ENCODE results near the gene SPATA19.
"Not testable (repeated sequence)": the region's sequence is repeated elsewhere in the genome, so short reads cannot be mapped to it uniquely, and the experiment has no call there.

Gene SPATA19

DNA sequence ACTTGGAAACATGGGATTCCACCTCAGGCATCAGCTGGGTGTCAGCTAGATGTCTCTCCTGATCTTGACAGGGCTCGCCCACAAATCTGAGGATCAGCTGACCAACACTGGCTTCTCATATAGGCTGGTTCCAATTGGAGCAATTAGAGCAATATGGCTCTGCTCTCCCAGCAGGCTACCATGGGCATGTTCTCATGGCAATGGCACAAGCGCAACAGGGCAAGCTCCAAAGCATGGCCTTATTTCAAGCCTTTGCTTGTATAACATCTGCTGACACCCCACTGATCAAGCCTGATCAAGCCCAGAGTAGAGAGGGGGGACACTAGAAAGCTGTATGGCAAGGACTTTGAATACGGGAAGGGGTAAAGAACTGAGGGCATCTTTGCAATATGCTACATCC, 40.7 kb upstream of the SPATA19 start:
- Histone ChIP-seq H3K9ac (ENCODE audit: insufficient read length) (no peak overlapping the region), H3K27ac (no peak overlapping the region), H3K4me3 (no peak overlapping the region), H3K9me3 (ENCODE audit: low read depth, low read length) (no peaks in the 10 kb centered on the region), H3K36me3 (ENCODE audit: insufficient read depth, low read length) (no peaks in the 10 kb centered on the region)
- TF ChIP-seq FOXP2 (optimal IDR thresholded peaks at IDR 0.05; ENCODE audit: control extremely low read depth, extremely low read length, insufficient read depth) = no peak
- TF ChIP-seq POLR2AphosphoS5 (IDR thresholded peaks at IDR 0.05; ENCODE audit: borderline replicate concordance, low read depth, low read length) = no peak
- no peak for TF ChIP-seq EZH2 (IDR thresholded peaks at IDR 0.05)
- no peak for DNase-seq (ENCODE audit: low read depth, low spot score)

DNA sequence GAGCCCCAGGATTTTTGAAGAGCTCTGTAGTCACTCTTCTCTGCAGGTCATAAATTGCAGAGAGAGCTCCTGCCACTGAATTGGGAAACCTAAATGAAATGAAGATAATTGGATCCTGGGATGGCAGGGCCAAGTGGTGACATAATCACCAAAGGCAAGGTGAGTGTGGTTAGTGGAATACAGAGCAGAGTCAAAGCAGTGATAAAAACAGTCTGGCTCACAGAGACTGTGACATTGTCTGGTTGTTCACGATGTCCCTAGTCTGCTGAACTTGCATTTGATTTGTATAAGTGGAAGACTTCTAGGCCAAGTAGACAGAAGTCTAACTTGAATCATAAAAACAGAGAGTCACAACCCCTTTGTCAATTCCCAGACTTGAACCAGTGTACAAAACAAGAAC, 26.8 kb upstream of the SPATA19 start:
- H3K9ac ChIP-seq (ENCODE audit: insufficient read length) = no peak overlapping the region
- H3K9me3 ChIP-seq (ENCODE audit: low read depth, low read length) = no peaks in the 10 kb centered on the region
- no peaks in the 10 kb centered on the region for H3K36me3 ChIP-seq (ENCODE audit: insufficient read depth, low read length)
- no peak overlapping the region for H3K27ac ChIP-seq
- TF ChIP-seq EZH2 (IDR thresholded peaks at IDR 0.05) (no peak), POLR2AphosphoS5 (IDR thresholded peaks at IDR 0.05; ENCODE audit: borderline replicate concordance, low read depth, low read length) (no peak), FOXP2 (optimal IDR thresholded peaks at IDR 0.05; ENCODE audit: control extremely low read depth, extremely low read length, insufficient read depth) (no peak)
- no peak overlapping the region for H3K4me3 ChIP-seq
- DNase-seq (ENCODE audit: low read depth, low spot score) = no peak

DNA sequence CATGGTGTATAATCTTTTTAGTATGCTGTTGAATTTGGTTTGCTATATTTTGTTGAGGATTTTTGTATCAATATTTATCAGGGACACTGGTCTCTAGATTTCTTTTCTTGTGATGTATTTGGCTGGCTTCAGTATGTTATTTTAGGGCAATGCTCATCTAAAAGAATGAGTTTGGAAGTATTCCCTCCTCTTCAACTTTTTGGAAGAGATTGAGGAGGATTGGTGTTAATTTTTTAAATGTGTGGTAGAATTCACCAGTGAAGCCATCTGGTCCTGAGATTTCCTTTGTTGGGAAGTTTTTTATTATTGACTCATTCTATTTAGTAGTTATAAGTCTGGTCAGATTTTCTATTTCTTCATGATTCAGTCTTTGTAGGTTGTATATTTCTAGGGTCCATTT, 22.1 kb upstream of the SPATA19 start:
- no peak for DNase-seq (ENCODE audit: low read depth, low spot score)
- no peaks in the 10 kb centered on the region for H3K9me3 ChIP-seq (ENCODE audit: low read depth, low read length)
- H3K36me3 ChIP-seq (ENCODE audit: insufficient read depth, low read length) = no peaks in the 10 kb centered on the region
- no peak for TF ChIP-seq FOXP2 (optimal IDR thresholded peaks at IDR 0.05; ENCODE audit: control extremely low read depth, extremely low read length, insufficient read depth)
- no peak for TF ChIP-seq EZH2 (IDR thresholded peaks at IDR 0.05)
- no peak for TF ChIP-seq POLR2AphosphoS5 (IDR thresholded peaks at IDR 0.05; ENCODE audit: borderline replicate concordance, low read depth, low read length)
- no peak overlapping the region for H3K9ac ChIP-seq (ENCODE audit: insufficient read length)
- no peak overlapping the region for H3K4me3 ChIP-seq
- H3K27ac ChIP-seq = no peak overlapping the region

GRCh38 chr11:133865466-133865865, 20.2 kb upstream of the SPATA19 start:
- Histone ChIP-seq H3K36me3 (ENCODE audit: insufficient read depth, low read length) (no peaks in the 10 kb centered on the region), H3K9ac (ENCODE audit: insufficient read length) (no peak overlapping the region), H3K27ac (no peak overlapping the region), H3K9me3 (ENCODE audit: low read depth, low read length) (no peaks in the 10 kb centered on the region), H3K4me3 (no peak overlapping the region)
- TF ChIP-seq FOXP2 (optimal IDR thresholded peaks at IDR 0.05; ENCODE audit: control extremely low read depth, extremely low read length, insufficient read depth) (no peak), POLR2AphosphoS5 (IDR thresholded peaks at IDR 0.05; ENCODE audit: borderline replicate concordance, low read depth, low read length) (no peak), EZH2 (IDR thresholded peaks at IDR 0.05) (no peak)
- DNase-seq (ENCODE audit: low read depth, low spot score) = no peak

GRCh38 chr11:133864756-133865155, 19.4 kb upstream of the SPATA19 start:
- Histone ChIP-seq H3K9ac (ENCODE audit: insufficient read length) (no peak overlapping the region), H3K4me3 (no peak overlapping the region), H3K27ac (no peak overlapping the region), H3K9me3 (ENCODE audit: low read depth, low read length) (no peaks in the 10 kb centered on the region), H3K36me3 (ENCODE audit: insufficient read depth, low read length) (no peaks in the 10 kb centered on the region)
- DNase-seq (ENCODE audit: low read depth, low spot score) = no peak
- TF ChIP-seq POLR2AphosphoS5 (IDR thresholded peaks at IDR 0.05; ENCODE audit: borderline replicate concordance, low read depth, low read length) (no peak), EZH2 (IDR thresholded peaks at IDR 0.05) (no peak), FOXP2 (optimal IDR thresholded peaks at IDR 0.05; ENCODE audit: control extremely low read depth, extremely low read length, insufficient read depth) (no peak)

DNA sequence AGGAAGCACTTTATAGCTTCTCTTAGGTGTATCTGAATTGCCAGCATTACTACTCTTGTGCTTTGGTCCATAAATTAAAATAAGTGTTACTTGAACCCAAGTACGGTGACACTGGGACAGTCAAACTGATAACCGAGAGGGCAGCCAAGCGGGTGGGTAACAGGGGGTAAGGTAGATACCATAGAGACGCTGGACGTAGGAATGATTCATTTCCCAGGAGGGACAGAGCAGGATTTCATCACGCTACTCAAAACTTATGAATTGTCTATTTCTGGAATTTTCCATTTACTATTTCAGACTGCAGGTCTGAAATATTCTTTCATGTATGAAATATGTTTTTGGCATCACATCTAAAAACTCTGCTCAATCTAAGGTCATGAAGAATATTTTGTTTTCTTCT, 14.8 kb upstream of the SPATA19 start:
- H3K36me3 ChIP-seq (ENCODE audit: insufficient read depth, low read length) = no peaks in the 10 kb centered on the region
- H3K4me3 ChIP-seq = no peak overlapping the region
- H3K9me3 ChIP-seq (ENCODE audit: low read depth, low read length) = no peaks in the 10 kb centered on the region; the same call in 1 of the 2 replicates
- no peak overlapping the region for H3K27ac ChIP-seq
- DNase-seq (ENCODE audit: low read depth, low spot score) = no peak
- TF ChIP-seq POLR2AphosphoS5 (IDR thresholded peaks at IDR 0.05; ENCODE audit: borderline replicate concordance, low read depth, low read length) (no peak), EZH2 (IDR thresholded peaks at IDR 0.05) (no peak), FOXP2 (optimal IDR thresholded peaks at IDR 0.05; ENCODE audit: control extremely low read depth, extremely low read length, insufficient read depth) (no peak)
- no peak overlapping the region for H3K9ac ChIP-seq (ENCODE audit: insufficient read length)

DNA sequence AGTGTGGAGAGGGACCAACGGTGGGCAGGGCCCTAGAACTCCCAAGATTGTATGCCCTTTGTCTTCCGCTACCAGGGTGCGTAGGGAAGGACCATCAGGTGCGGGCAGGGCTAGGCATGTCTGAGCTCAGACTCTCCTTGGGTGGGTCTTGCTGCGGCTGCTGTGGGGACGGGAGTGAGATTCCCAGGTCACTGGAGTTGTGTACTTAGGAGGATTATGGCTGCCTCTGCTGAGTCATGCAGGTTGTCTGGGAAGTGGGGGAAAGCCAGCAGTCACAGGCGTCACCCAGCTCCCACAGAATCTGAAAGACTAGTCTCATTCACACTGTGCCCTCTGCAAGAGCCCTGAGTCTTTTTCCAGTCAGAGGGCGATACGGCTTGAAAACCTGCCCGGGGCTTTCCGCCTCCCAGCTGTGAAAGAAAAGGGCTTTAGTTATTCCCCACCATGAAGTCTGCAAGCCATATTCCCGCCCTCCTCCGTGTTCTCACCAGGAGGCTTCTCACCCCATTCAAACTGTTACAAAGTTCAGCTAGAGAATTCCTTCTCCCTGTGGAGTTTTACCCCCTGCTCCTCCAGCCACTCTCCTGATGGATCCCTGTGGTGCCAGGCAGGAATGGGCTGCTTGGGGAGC, 9.1 kb upstream of the SPATA19 start:
- DNase-seq (ENCODE audit: low read depth, low spot score); H3K36me3 ChIP-seq (ENCODE audit: insufficient read depth, low read length); H3K9ac ChIP-seq (ENCODE audit: insufficient read length); H3K27ac ChIP-seq; H3K9me3 ChIP-seq (ENCODE audit: low read depth, low read length); H3K4me3 ChIP-seq: not testable (repeated sequence)

DNA sequence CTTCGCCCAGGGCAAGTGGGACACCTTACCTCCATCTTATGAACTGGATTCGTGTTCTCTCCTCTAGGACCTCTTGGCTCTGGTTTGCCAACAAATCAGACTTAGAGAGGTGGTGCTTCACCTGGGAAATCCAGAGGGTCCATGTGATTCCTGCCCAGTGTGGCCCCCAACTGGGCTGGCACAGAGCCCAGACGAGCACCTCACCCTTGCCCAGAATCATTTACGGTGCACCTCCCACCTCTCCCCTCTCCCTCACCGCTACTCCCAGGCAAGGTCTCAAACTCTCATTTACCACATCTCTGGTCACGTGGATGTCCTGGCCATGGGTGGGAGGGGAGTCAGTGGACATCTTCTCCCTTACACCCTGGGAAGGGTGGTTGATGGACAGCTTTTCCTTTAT, 1.1 kb downstream of the SPATA19 start:
- Histone ChIP-seq H3K9me3 (ENCODE audit: low read depth, low read length) (no peaks in the 10 kb centered on the region), H3K4me3 (no peak overlapping the region), H3K36me3 (ENCODE audit: insufficient read depth, low read length) (no peaks in the 10 kb centered on the region), H3K9ac (ENCODE audit: insufficient read length) (no peak overlapping the region), H3K27ac (no peak overlapping the region)
- TF ChIP-seq POLR2AphosphoS5 (IDR thresholded peaks at IDR 0.05; ENCODE audit: borderline replicate concordance, low read depth, low read length) (no peak), EZH2 (IDR thresholded peaks at IDR 0.05) (no peak), FOXP2 (optimal IDR thresholded peaks at IDR 0.05; ENCODE audit: control extremely low read depth, extremely low read length, insufficient read depth) (no peak)
- DNase-seq (ENCODE audit: low read depth, low spot score) = no peak

- TF ChIP-seq POLR2AphosphoS5 (IDR thresholded peaks at IDR 0.05; ENCODE audit: borderline replicate concordance, low read depth, low read length) = no peak
- no peak for TF ChIP-seq EZH2 (IDR thresholded peaks at IDR 0.05)
- TF ChIP-seq FOXP2 (optimal IDR thresholded peaks at IDR 0.05; ENCODE audit: control extremely low read depth, extremely low read length, insufficient read depth) = no peak
- no peak for DNase-seq (ENCODE audit: low read depth, low spot score)
- Histone ChIP-seq H3K36me3 (ENCODE audit: insufficient read depth, low read length) (no peaks in the 10 kb centered on the region), H3K9me3 (ENCODE audit: low read depth, low read length) (no peaks in the 10 kb centered on the region), H3K27ac (no peak overlapping the region), H3K9ac (ENCODE audit: insufficient read length) (no peak overlapping the region), H3K4me3 (no peak overlapping the region)
Measured at GRCh38 chr11:133843454-133843987, 1.8 kb downstream of the SPATA19 start.

All from SK-N-MC (cell line).